NCI-H146 (cell line): ENCODE measurements around the gene NKAIN4.

Experiments used
- DNase-seq: peaks from one replicate; lab custom pipeline; 2025; lab: John Stamatoyannopoulos, UW

The NKAIN4 gene

DNA sequence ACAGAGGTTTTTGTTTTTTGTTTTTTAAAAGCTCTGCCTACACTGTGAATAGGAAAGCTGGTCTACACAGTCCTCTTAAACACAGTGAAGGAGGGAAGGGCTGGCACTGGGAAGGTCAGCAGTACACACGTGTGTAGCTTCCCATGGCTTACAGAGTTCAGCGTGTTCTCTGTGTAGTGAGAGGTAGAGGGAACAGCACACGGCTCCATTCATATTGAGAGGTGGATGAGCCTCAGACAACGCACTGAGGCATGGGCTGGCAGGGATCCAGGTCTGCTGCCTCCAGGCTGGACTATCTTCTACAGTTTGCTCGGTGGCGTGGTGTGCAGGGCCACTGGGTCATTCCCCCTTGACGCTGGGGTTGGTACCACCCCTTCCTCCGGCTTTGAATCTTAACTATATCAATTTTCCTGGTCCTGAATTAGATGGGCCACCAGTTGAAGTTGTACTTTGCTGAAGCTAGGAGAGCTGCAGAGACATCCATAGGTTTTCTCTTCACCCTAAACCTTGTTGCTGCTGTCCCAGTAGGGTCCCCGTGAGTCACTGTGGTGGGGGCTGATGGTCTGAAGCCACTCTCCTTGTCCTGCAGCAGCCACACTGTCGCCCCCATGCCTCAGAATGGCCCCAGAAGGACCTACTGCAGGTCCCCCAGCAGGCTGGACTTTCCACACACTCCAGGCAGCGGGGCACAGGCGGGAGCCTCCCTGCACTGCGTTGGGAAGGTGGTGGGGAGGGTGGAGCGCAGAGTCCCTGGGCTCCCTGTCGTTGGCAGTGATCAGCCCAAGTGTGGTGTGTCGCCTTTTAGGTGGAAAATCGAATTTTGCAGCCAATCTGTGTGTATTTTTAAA, 20.3 kb upstream of the NKAIN4 start:
- DNase-seq: no peak

- DNase-seq: peak; percentile 36
Observed at GRCh38 chr20:63273635-63274380, 19.5 kb upstream of the NKAIN4 start.

- no peak for DNase-seq
Observed at GRCh38 chr20:63273059-63273579, 18.9 kb upstream of the NKAIN4 start.

DNA sequence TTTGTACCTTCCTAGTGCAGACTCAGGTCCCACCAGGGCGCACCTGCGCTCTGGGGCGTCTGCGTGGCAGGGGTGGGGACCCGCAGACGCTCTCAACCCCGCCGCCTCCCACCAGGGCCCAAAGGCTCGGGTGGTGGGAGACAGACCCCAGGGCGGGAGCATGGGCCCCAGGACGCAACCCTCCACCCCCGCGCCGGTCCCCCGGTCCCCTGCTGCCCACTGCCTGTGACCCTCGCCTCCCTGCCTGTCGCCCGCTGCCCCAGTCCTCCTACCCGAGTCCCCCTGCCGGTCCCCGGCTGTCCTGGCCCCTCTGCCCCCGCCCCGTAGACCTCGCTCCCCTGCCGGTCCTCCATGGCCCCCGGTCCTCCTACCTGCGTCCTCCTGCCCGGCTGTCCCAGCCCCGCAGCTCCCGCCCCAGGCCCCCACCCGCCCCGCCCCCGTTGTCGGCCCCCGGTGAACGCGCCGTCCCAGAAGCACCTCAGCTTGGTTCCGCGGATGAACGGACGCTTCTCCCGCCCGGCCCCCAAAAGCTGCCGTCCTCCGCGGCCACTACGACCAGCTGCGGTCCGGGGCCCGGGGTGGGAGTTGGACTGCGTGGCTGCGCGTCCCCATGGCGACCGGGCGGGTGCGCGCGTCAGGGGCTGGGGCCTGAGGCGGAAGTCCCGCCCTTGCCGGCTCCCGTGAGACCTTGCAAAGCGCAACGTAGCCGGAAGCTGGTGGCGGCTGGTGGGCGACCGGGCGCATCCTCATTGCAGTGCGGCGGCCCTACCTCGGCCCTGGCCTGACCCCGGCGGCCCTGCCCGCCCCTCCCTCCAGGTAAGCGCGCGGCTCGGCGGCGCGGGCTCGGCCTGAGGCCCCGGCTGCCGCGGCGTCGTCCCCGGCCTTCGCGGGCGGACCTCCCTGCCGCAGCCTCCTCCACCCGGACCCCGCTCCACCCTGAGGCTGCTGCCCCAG, 18.1 kb upstream of the NKAIN4 start, which contains the start of gene ARFGAP1:
ARFGAP1 (plus strand) TSS at position 709 of the 954 bp plus-strand sequence. CDS start 2,768 bp downstream, outside the sequence.
- peak; percentile 95 for DNase-seq

DNA sequence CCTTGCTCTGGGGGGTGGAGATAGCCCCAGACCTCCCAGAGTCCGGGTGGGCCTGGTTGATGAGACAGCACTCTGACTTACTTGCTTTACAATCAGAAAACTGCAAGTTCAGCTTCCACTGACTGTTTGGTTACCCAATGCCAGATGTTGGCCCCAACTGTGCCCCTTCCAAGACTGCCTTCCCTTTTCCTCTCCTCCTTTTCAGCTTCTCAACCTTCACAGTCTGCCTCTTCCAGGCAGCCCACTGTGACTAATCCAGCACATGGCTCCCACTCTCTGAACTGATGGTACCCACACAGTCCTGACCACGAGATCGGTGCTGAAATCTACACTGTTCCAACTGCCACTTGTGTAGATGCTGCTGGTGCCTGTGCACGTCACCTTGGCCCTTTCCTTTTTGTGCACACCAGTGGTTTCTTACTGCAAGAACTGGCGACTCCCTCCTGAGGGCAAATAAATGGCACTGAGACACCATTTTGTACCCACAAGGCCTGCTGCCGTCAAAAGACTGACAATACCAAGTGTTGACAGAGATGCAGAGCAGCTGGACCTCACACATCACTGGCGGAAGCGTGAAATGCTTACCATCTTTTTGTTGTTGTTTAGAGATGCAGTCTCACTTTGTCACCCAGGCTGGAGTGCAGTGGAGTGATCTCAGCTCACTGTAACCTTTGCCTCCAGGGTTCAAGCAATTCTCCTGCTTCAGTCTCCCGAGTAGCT, 16.5 kb upstream of the NKAIN4 start:
- DNase-seq: no peak

- DNase-seq: no peak
Observed at GRCh38 chr20:63269724-63270123, 15.5 kb upstream of the NKAIN4 start.

- DNase-seq: no peak
Observed at GRCh38 chr20:63268671-63269439, 14.6 kb upstream of the NKAIN4 start.

DNA sequence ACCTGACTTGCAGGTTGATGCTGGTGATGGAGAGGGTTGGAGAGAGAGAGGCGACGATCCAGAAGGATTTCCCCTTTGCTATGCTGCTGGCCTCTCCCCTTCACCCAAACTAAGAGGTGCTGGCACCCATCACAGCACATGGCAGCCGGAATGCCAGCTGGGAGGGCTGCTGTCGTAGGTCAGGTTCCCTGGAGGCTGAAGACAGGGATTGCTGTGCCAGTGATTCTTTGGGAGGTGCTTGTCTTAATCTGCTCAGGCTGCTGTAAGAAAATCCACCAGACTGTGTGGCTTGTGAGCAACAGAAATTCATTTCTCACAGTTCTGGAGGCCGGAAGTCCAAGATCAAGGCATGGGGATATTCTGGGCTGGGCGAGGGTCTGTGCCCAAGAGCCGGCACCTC, 14.0 kb upstream of the NKAIN4 start:
- no peak for DNase-seq

DNA sequence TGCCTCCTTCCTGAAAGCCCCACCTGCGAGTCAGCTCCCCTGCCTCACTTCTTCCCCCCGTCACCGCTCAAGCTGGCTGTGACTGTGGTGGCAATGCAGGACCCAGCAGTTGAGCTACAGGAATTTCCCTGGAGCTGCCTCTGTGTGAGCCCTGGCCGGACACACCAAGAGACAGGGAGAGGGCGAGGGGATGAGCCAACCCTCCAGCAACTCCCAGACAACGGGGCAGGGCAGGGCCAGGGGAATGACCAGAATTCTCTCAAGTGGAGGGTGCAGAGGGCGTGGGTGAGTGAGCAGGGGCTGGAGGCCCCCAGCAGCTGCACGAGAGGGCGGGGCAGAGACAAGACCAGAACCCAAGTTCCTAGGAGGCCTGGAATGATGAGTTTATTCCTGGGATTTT, 13.4 kb upstream of the NKAIN4 start:
- DNase-seq: no peak

DNA sequence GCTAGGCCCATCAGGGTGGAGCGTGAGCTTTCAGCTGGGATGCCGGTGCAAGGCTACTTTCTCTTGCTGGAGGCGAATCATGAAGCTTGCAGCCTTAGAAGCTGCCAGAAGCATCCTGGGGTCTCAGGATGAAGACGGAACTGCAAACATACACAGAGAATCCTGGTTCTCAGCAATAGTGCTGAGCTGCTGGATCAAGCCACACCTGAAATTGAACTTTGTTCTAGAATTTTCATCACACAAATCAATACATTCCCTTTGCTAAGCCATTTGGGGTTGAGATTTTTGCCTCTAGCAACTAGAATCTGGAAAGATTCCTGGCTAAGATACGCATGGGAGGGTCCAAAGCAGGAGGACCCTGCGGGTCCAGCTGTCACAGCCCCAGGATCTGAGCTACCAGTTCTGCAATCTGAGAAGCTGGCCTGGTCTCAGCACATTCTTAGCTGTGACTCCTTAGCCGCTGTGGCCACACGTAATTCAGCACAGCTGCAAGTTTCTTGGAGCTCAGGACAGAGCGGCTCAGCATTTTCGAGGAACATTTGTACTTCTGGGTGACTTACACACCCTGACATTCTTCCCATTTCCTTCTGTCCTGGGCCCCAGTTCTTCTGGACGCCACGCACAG, 11.7 kb upstream of the NKAIN4 start:
- no peak for DNase-seq

DNA sequence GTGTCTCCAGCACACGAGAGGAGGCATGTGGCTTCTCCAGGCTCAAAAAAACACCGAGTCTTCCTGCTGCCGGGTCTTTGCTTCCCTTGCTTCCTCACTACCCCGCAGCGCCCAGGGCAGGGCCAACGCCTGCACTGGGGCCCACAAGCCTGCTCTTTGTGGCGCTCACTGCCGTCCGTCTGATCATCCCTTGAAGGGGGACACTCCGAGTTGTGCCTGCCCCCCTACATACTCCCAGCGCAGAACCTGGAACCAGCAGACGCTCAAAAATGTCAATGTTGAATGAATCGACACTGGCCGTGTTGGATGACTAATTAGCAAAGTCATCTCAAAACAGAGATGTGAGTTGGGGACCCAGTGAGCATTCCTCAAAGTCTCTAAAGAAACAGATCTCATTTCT, 10.3 kb upstream of the NKAIN4 start:
- DNase-seq: no peak

GRCh38 chr20:63264000-63264399, 9.7 kb upstream of the NKAIN4 start:
- DNase-seq: no peak

- peak; percentile 54 for DNase-seq
Observed at GRCh38 chr20:63262836-63263235, 8.6 kb upstream of the NKAIN4 start.

DNA sequence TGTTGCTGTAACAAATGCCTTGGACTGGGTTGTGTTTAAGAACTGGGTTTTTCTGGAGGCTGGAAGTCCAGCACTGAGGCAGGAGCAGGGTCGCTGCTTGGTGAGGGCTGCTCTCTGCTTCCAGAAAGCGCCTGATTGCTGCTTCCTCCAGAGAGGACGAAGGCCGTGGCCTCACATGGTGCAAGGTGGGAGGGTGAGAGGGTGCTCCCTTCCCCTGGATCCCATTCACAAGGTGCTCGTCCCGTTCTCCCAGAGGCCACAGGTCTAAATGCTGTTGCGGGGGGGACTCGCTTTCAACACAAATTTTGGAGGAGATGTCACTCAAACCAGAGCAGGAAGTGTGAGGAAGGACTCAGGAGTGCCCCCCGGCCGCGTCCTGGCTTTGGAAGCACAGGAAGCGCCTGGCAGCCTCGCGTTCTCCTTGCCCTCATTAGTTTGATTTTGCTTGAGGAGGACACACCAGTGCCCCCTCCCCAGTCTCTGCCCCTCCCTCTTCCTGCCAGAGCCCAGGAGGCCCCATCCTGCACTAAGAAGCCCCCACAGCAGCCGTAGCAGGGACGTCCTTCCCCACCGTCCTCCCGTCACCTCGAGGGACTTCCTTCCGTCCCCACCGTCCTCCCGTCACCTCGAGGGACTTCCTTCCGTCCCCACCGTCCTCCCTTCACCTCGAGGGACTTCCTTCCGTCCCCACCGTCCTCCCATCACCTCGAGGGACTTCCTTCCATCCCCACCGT, 7.7 kb upstream of the NKAIN4 start:
- DNase-seq: no peak

DNA sequence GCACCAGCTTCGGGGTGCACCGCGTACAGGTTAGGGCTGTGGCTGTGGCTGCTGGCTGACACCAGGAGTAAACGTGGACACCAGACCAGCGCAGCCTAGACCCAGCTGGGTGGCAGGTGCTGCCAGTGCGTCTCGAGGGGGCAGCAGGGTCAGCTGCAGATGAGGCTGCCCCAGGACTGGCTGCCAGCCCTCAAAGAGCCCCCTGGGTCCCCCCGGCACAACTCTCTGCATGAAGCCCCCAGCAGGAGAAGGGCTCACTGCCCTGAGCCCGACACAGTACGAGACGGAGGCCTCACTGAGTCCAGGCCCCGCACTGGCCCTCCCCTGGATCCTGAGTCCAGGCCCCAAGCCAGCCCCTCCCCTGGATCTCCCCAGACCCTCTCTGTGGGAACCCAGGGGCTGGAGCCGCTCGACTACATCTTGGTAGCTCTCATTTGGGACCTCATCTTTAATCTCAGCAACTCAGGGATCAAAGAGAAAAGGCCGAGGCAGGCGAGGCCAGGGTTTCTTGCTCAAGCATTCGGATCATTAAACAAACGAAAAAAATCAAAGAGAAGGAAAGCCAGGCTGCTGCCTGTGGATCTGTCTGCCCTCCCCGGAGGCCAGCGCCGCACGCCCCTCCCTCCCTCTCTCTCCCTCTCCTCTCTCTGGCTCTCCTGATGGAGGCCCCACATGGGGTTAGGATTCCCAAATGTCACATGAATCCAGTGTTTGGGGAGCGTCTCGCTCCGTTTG, 7.0 kb upstream of the NKAIN4 start:
- no peak for DNase-seq

- no peak for DNase-seq
Observed at GRCh38 chr20:63260521-63260920, 6.3 kb upstream of the NKAIN4 start.

DNA sequence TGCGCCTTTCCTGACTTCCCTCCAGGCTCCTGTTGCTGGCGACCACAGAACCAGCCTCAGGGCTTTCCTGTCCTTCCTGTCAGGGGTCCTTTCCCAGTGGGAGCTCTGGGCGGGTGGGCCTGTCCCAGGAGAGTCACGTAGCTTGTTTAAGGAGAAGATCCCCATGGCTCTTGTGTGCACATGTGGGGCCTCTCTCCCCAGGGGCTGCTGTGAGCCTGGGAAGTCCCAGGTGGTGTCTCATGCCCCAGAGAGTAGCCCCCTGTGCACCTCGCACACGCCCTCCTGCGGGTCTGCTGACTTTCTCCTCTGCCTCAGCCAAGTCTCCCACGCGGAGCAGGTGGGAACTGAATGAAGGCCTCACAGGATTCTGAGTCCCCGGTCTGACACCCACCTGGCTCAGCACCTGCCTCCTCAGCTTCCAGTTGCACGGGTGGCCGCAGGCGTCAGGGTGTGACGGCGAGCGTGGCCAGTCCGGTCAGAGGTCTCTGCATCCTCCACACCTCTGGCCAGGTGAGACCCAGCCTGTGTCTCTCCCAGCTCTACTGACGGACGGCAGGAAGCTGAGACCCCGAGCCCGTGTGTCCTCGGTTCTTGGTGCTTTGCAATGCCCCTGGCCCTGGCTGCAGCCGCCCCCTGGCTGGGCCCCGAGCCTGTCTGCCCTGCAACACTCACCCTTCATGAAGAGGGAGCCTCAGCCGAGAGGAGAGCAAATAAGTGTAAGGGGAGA, 5.6 kb upstream of the NKAIN4 start:
- DNase-seq: peak; percentile 37

DNA sequence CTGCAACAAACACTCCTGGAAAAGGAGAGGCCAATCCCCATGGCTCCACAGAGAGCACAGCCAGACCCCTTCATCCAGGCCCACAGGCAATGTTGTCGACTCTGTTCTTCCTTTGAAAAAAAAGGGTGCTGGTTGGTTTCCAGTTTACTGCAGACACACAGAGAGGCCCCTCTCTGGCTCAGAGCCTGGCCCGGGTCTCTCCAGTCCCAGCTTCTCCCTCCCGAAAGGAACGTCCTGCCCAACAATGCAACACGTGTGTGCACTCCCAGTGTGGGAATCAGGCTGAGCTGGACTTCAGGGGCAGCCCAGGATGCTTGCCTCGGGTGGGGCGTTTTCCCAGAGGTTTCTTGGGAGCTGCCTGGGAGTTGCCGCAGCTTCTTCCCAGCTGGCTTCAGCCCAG, 4.5 kb upstream of the NKAIN4 start:
- DNase-seq: no peak
